Lung (tissue), 12 donors: ENCODE data around the gene CRIP2. TPM values are rescaled to one million over a fixed set of nuclear protein-coding genes. Genes with fewer than 3 reads are reported as not detected.
A peak's percentile ranks its signal among the peaks of the same experiment; 100 is the strongest.

ENCODE experiments used
- ATAC-seq: fragments of 200-7000 bp; cut with Tn5 transposase; one replicate; pipeline ENCODE4 v1.9.1; 2020; ENCODE audit warnings: moderate number of reproducible peaks; ENCODE audit not compliant: insufficient read depth, low FRiP score
- DNase-seq, 3 donors: peaks; one replicate each; pipeline ENCODE4 v3.0.0-alpha.2; 2013 to 2017
- H3K27ac ChIP-seq, 2 donors: one replicate each; pipeline ENCODE4 v1.5.1; 2013; ENCODE audit warnings: mild to moderate bottlenecking in 2 of 2, moderate library complexity in 2 of 2, control low read depth in 1 of 2, inconsistent platforms in 1 of 2, low read depth in 1 of 2, low read length in 1 of 2
- H3K27me3 ChIP-seq, 3 donors: one replicate each; pipeline ENCODE4 v1.5.1; 2013; ENCODE audit warnings: low read length in 2 of 3; ENCODE audit not compliant: control insufficient read depth in 3 of 3, insufficient read depth in 3 of 3
- H3K36me3 ChIP-seq, 4 donors: one replicate each; pipeline ENCODE4 v1.5.1; 2013; ENCODE audit warnings: low read length in 4 of 4, mild to moderate bottlenecking in 1 of 4, moderate library complexity in 1 of 4; ENCODE audit not compliant: control insufficient read depth in 4 of 4, insufficient read depth in 4 of 4
- H3K4me1 ChIP-seq, 5 donors: one replicate each; pipeline ENCODE4 v1.5.1; 2013; ENCODE audit warnings: low read length in 5 of 5, mild to moderate bottlenecking in 2 of 5, moderate library complexity in 1 of 5; ENCODE audit not compliant: control insufficient read depth in 5 of 5, insufficient read depth in 5 of 5
- H3K4me3 ChIP-seq: one replicate; pipeline ENCODE4 v1.5.1; 2013; ENCODE audit warnings: mild to moderate bottlenecking, control low read depth, moderate library complexity
- H3K9ac ChIP-seq, 2 donors: one replicate each; pipeline ENCODE4 v1.5.1; 2013; ENCODE audit warnings: low read length in 2 of 2, control low read depth in 1 of 2; ENCODE audit not compliant: insufficient read depth in 1 of 2
- H3K9me3 ChIP-seq, 4 donors: one replicate each; pipeline ENCODE4 v1.5.1; 2013; ENCODE audit warnings: low read length in 3 of 4, mild to moderate bottlenecking in 1 of 4, moderate library complexity in 1 of 4; ENCODE audit not compliant: control insufficient read depth in 4 of 4, insufficient read depth in 3 of 4
- WGBS, 2 donors: extraction: QIAGEN DNeasy Blood & Tissue Kit; methylation state at CpG; one replicate each; pipeline ENCODE4 v1.1.7; 2013; 5-methylcytosine and 5-hydroxymethylcytosine counted together
- polyA plus RNA-seq, 2 donors: library from polyadenylated mRNA; stranded (reverse); fragments of 200-250 nt; gene quantifications; one replicate each; pipeline ENCODE4 v1.2.1, GENCODE V29; 2013
- total RNA-seq, 2 donors: library from RNA; depleted of rRNA in 1 of 2; stranded (reverse); fragments of >200 nt in 1 of 2; gene quantifications; one replicate each; pipeline ENCODE4 v1.2.1, GENCODE V29; 2014 to 2021
- TF ChIP-seq, protein P1 (sequence below): IDR thresholded peaks from 2 replicates; pipeline ENCODE4 v1.5.1; 2012; ENCODE audit warnings: mild to moderate bottlenecking; ENCODE audit errors: control extremely low read depth, extremely low read depth
- donor health status: control.
- donor health status: control.
- donor health status: Bipolar disorder and iron deficiency.
- donor health status: healthy.
- donor health status: DM: yes; HTN: yes; CAD: no.

The CRIP2 gene
- total and polyA plus RNA-seq, 4 donors: 135 to 267 (median 205) TPM

DNA sequence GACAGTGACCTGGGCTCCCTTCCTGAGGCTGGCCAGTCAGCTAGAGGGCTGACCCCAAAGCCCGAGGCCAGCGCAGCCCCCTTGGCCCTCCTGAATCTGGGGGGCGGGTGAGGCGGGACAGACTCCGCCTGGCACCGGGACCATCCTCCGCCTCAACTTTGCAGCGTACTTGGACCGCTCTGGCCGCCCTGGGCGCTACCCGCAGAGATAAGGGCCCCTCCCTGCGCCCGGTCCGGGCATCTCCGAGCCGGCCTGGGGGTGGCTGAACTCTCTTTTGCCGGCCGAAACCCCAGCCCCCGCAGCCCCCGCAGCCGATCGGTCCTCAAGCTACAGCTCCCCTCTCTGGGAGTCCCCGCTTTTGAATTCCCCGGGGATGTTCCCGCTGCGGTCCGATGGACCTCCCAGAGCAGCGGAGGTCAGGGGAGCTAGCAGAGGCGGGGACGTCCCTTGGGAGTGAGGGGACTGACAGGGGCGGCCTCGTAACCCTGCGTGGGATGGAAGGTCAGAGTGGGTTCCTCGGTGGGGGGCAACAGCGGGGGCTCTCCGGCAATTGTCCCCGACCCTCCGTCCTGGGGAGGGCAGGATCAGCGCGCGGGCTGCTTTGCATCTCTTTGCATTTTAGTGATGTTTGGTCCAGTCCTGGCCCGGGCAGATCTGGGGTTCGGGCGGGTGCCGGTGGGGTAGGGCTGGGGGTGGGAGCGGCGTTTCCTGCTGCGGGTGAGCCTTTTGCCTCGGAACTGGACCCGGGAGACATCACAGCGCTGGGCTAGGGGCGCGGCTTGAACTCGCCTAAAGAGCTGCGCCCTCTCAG lies 11.7 kb downstream of the CRIP2 start, which contains the start of gene CRIP1:
TSS of gene CRIP1 (plus strand) at position 724 of the 811 bp plus-strand sequence. CDS start 374 bp downstream, outside the sequence.
- DNase-seq: peak in 1 of 3 donors; percentile 40
- TF ChIP-seq, protein P1, sequence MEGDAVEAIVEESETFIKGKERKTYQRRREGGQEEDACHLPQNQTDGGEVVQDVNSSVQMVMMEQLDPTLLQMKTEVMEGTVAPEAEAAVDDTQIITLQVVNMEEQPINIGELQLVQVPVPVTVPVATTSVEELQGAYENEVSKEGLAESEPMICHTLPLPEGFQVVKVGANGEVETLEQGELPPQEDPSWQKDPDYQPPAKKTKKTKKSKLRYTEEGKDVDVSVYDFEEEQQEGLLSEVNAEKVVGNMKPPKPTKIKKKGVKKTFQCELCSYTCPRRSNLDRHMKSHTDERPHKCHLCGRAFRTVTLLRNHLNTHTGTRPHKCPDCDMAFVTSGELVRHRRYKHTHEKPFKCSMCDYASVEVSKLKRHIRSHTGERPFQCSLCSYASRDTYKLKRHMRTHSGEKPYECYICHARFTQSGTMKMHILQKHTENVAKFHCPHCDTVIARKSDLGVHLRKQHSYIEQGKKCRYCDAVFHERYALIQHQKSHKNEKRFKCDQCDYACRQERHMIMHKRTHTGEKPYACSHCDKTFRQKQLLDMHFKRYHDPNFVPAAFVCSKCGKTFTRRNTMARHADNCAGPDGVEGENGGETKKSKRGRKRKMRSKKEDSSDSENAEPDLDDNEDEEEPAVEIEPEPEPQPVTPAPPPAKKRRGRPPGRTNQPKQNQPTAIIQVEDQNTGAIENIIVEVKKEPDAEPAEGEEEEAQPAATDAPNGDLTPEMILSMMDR: no peak
- Histone ChIP-seq H3K4me1 (peaks cover 4 to 48% (median 39%) of the 10 kb centered on the region in 5 donors), H3K36me3 (no peaks in the 10 kb centered on the region), H3K9ac (peak within 1 kb of the TSS in 1 of 2 donors; percentile 25), H3K9me3 (no peaks in the 10 kb centered on the region), H3K4me3 (peak within 1 kb of the TSS; percentile 18), H3K27me3 (peaks cover 0 to 10% (median 0%) of the 10 kb centered on the region in 3 donors), H3K27ac (peak within 1 kb of the TSS; percentile 55 to 91)
- ATAC-seq: no peak
- 10% methylated on average over 55 to 56 of the region's 56 CpGs for WGBS, 2 donors

DNA sequence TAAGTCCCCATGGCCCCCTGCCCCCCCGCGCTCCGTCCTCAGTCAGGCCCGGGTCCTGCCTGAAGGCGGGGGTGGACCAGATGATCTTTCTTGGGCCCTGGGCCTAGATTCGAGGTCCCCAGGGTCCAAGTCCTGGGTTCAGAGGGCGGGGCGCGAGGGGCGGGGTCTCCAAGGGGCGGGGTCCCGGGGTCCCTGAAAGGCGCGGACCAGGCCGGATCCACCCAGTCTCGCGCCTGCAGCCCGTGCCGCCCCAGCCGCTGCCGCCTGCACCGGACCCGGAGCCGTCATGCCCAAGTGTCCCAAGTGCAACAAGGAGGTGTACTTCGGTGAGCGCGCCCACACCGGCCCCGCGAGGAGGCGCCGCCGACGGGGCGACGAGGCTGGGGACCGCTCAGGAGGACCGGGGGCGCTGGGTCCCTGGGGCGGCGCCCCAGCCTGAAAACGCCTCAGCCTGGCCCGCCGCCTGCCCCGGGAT lies 12.4 kb downstream of the CRIP2 start:
- Histone ChIP-seq H3K27me3 (peaks cover 0 to 10% (median 0%) of the 10 kb centered on the region in 3 donors), H3K9ac (peak overlapping the region in 1 of 2 donors; percentile 25)
- TF ChIP-seq, protein P1: no peak

DNA sequence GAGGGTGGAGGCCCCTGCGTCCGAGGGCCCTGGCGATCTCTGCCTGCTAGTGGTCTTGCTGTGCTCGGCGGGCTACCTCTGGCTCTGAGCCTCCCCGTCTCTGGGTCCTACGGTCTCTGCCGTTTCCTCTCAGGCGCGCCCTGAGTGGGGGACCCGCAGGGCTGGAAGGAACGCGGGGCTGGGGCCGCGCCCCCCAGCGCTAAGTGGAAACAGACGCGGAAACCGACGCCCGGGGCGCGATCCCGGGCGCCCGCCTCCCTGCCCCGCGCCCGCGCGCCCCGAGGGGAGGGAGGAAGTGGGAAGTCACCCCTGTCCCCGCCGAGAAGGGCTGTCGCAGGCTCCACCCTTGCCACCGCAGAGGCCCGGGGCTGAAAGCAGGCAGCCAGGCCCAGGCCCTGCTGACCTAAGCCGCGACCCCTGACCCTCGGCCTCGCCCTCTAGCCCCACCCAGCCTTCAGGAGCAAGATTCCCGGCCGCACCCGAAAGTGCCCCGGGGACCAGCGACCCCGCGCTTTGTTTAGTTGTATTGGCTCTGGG lies 12.9 kb downstream of the CRIP2 start:
- ATAC-seq: no peak
- TF ChIP-seq, protein P1: no peak
- WGBS, 2 donors: 3% methylated on average over 35 to 48 of the region's 48 CpGs
- Histone ChIP-seq H3K4me3 (peak overlapping the region; percentile 18), H3K9ac (peak overlapping the region; percentile 25 to 42), H3K9me3 (no peaks in the 10 kb centered on the region), H3K27me3 (peaks cover 0 to 10% (median 0%) of the 10 kb centered on the region in 3 donors), H3K4me1 (peaks cover 0 to 41% (median 29%) of the 10 kb centered on the region in 5 donors), H3K27ac (peak overlapping the region; percentile 55 to 91), H3K36me3 (no peaks in the 10 kb centered on the region)
- peak in 1 of 3 donors; percentile 33 for DNase-seq

More for the DNA sequence above, 12.4 kb downstream of the CRIP2 start:
- H3K4me1 ChIP-seq: peaks cover 3 to 46% (median 35%) of the 10 kb centered on the region in 5 donors
- H3K4me3 ChIP-seq: peak overlapping the region; percentile 18
- 2% methylated on average over 43 to 45 of the region's 45 CpGs for WGBS, 2 donors
- H3K27ac ChIP-seq: peak overlapping the region; percentile 55 to 91
- no peaks in the 10 kb centered on the region for H3K36me3 ChIP-seq
- ATAC-seq (no peak), DNase-seq (peak in 1 of 3 donors; percentile 39)
- no peaks in the 10 kb centered on the region for H3K9me3 ChIP-seq
